ENCODE results near the gene BZW2. TPM values are rescaled to one million over a fixed set of nuclear protein-coding genes. Genes with fewer than 3 reads are reported as not detected.
"Not testable (repeated sequence)": the region's sequence is repeated elsewhere in the genome, so short reads cannot be mapped to it uniquely, and the experiment has no call there.

BZW2 gene
- total RNA-seq, 1 donor from 2014 or later, result 91.4 TPM

GRCh38 chr7:16652240-16652583 is 6.2 kb downstream of the BZW2 start:
- DNase-seq (ENCODE audit: low read depth) (no peak), FAIRE-seq (no peak)
- Histone ChIP-seq H3K4me3 (ENCODE audit: low read depth, low read length) (no peak overlapping the region), H3K36me3 (ENCODE audit: control insufficient read depth, insufficient read depth, low read length) (no peaks in the 10 kb centered on the region), H3K27me3 (ENCODE audit: control insufficient read depth, insufficient read depth, low read length) (no peaks in the 10 kb centered on the region)
- TF ChIP-seq CTCF (IDR thresholded peaks at IDR 0.05; ENCODE audit: insufficient read depth, low read length, severe bottlenecking), result no peak

GRCh38 chr7:16652888-16653287 is 6.9 kb downstream of the BZW2 start:
- no peaks in the 10 kb centered on the region for H3K36me3 ChIP-seq (ENCODE audit: control insufficient read depth, insufficient read depth, low read length)
- DNase-seq (ENCODE audit: low read depth), result peak; percentile 97
- TF ChIP-seq CTCF (IDR thresholded peaks at IDR 0.05; ENCODE audit: insufficient read depth, low read length, severe bottlenecking), result no peak
- FAIRE-seq, result no peak
- H3K27me3 ChIP-seq (ENCODE audit: control insufficient read depth, insufficient read depth, low read length), result no peaks in the 10 kb centered on the region
- H3K4me3 ChIP-seq (ENCODE audit: low read depth, low read length), result no peak overlapping the region

- H3K27me3 ChIP-seq (ENCODE audit: control insufficient read depth, insufficient read depth, low read length), result no peaks in the 10 kb centered on the region
- DNase-seq (ENCODE audit: low read depth) (no peak), FAIRE-seq (no peak)
- TF ChIP-seq CTCF (IDR thresholded peaks at IDR 0.05; ENCODE audit: insufficient read depth, low read length, severe bottlenecking), result no peak
- no peak overlapping the region for H3K4me3 ChIP-seq (ENCODE audit: low read depth, low read length)
- no peaks in the 10 kb centered on the region for H3K36me3 ChIP-seq (ENCODE audit: control insufficient read depth, insufficient read depth, low read length)
Observed at GRCh38 chr7:16655394-16655793, 9.4 kb downstream of the BZW2 start.

- no peak for TF ChIP-seq CTCF (IDR thresholded peaks at IDR 0.05; ENCODE audit: insufficient read depth, low read length, severe bottlenecking)
- Histone ChIP-seq H3K4me3 (ENCODE audit: low read depth, low read length) (no peak overlapping the region), H3K27me3 (ENCODE audit: control insufficient read depth, insufficient read depth, low read length) (no peaks in the 10 kb centered on the region), H3K36me3 (ENCODE audit: control insufficient read depth, insufficient read depth, low read length) (no peaks in the 10 kb centered on the region)
- DNase-seq (ENCODE audit: low read depth), result no peak
- no peak for FAIRE-seq
Observed at GRCh38 chr7:16656141-16656540, 10.2 kb downstream of the BZW2 start.

GRCh38 chr7:16657656-16658279 is 11.8 kb downstream of the BZW2 start:
- no peak for FAIRE-seq
- Histone ChIP-seq H3K36me3 (ENCODE audit: control insufficient read depth, insufficient read depth, low read length) (no peaks in the 10 kb centered on the region), H3K4me3 (ENCODE audit: low read depth, low read length) (no peak overlapping the region), H3K27me3 (ENCODE audit: control insufficient read depth, insufficient read depth, low read length) (no peaks in the 10 kb centered on the region)
- TF ChIP-seq CTCF (IDR thresholded peaks at IDR 0.05; ENCODE audit: insufficient read depth, low read length, severe bottlenecking), result no peak
- peak; percentile 51 for DNase-seq (ENCODE audit: low read depth)

- H3K4me3 ChIP-seq (ENCODE audit: low read depth, low read length); H3K27me3 ChIP-seq (ENCODE audit: control insufficient read depth, insufficient read depth, low read length); FAIRE-seq; DNase-seq (ENCODE audit: low read depth); H3K36me3 ChIP-seq (ENCODE audit: control insufficient read depth, insufficient read depth, low read length): not testable (repeated sequence)
Observed at GRCh38 chr7:16659854-16660497, 14.0 kb downstream of the BZW2 start.

All from bronchial epithelial cell (primary cell).